Measurements from ENCODE around the gene YPEL1. TPM values are rescaled to one million over a fixed set of nuclear protein-coding genes. Genes with fewer than 3 reads are reported as not detected.
"Not testable (repeated sequence)": the region's sequence is repeated elsewhere in the genome, so short reads cannot be mapped to it uniquely, and the experiment has no call there.

YPEL1 gene
- total RNA-seq, 2 experiments from 2014 or later = 8.9 to 11.0 TPM

GRCh38 chr22:21679383-21679782, 56.2 kb downstream of the YPEL1 start:
- DNase-seq = no peak
- H3K4me3 Mint-ChIP-seq = no peak overlapping the region
- H3K9me3 Mint-ChIP-seq = no peaks in the 10 kb centered on the region
- POLR2A ChIA-PET = no interaction called here
- H3K4me1 Mint-ChIP-seq = peaks cover 2% of the 10 kb centered on the region
- no peaks in the 10 kb centered on the region for H3K27me3 Mint-ChIP-seq
- CTCF ChIA-PET = no interaction called here
- no peak overlapping the region for H3K27ac Mint-ChIP-seq
- H3K36me3 Mint-ChIP-seq (ENCODE audit: low read depth) = peaks cover 27% of the 10 kb centered on the region

GRCh38 chr22:21678842-21679241, 56.8 kb downstream of the YPEL1 start:
- H3K27ac Mint-ChIP-seq, CTCF ChIA-PET, H3K4me1 Mint-ChIP-seq, H3K27me3 Mint-ChIP-seq, DNase-seq, H3K4me3 Mint-ChIP-seq, POLR2A ChIA-PET, H3K9me3 Mint-ChIP-seq: not testable (repeated sequence)
- H3K36me3 Mint-ChIP-seq (ENCODE audit: low read depth) = peaks cover 30% of the 10 kb centered on the region

- ChIA-PET CTCF (no interaction called here), POLR2A (no interaction called here)
- H3K36me3 Mint-ChIP-seq (ENCODE audit: low read depth) = peaks cover 33% of the 10 kb centered on the region
- peak overlapping the region; percentile 13 for H3K27ac Mint-ChIP-seq
- no peak for DNase-seq
- no peaks in the 10 kb centered on the region for H3K9me3 Mint-ChIP-seq
- H3K27me3 Mint-ChIP-seq = no peaks in the 10 kb centered on the region
- peaks cover 2% of the 10 kb centered on the region for H3K4me1 Mint-ChIP-seq
- no peak overlapping the region for H3K4me3 Mint-ChIP-seq
These were observed 57.8 kb downstream of the YPEL1 start for GRCh38 chr22:21677606-21678443.

- peaks cover 4% of the 10 kb centered on the region for H3K4me1 Mint-ChIP-seq
- no peaks in the 10 kb centered on the region for H3K9me3 Mint-ChIP-seq
- no peak overlapping the region for H3K4me3 Mint-ChIP-seq
- POLR2A ChIA-PET = no interaction called here
- no peaks in the 10 kb centered on the region for H3K27me3 Mint-ChIP-seq
- CTCF ChIA-PET = interaction anchor here (1.1 kb wide), 1 partner anchor 19 kb away, joined by 4 read pairs; no protein-coding TSS in a partner anchor
- H3K36me3 Mint-ChIP-seq (ENCODE audit: low read depth) = peaks cover 52% of the 10 kb centered on the region
- no peak overlapping the region for H3K27ac Mint-ChIP-seq
- no peak for DNase-seq
These were observed 60.9 kb downstream of the YPEL1 start for GRCh38 chr22:21674638-21675245.

GRCh38 chr22:21673534-21674321, 61.9 kb downstream of the YPEL1 start:
- POLR2A ChIA-PET = no interaction called here
- Mint-ChIP-seq H3K9me3 (no peaks in the 10 kb centered on the region), H3K36me3 (ENCODE audit: low read depth) (peaks cover 52% of the 10 kb centered on the region), H3K4me3 (no peak overlapping the region), H3K27me3 (no peaks in the 10 kb centered on the region), H3K27ac (no peak overlapping the region), H3K4me1 (peaks cover 8% of the 10 kb centered on the region)
- DNase-seq = no peak
- CTCF ChIA-PET = no interaction called here

- Mint-ChIP-seq H3K4me3 (no peak overlapping the region), H3K27ac (no peak overlapping the region), H3K27me3 (no peaks in the 10 kb centered on the region), H3K36me3 (ENCODE audit: low read depth) (peaks cover 51% of the 10 kb centered on the region), H3K9me3 (no peaks in the 10 kb centered on the region), H3K4me1 (peaks cover 16% of the 10 kb centered on the region)
- CTCF ChIA-PET = interaction anchor here (1.0 kb wide), 1 partner anchor 20 kb away, joined by 3 read pairs; no protein-coding TSS in a partner anchor
- DNase-seq = no peak
- POLR2A ChIA-PET = no interaction called here
These were observed 63.4 kb downstream of the YPEL1 start for GRCh38 chr22:21672107-21672629.

- ChIA-PET POLR2A (interaction anchor here (0.7 kb wide), 1 partner anchor 269 kb away, joined by 5 read pairs; no protein-coding TSS in a partner anchor), CTCF (no interaction called here)
- no peak for DNase-seq
- no peak overlapping the region for H3K4me3 Mint-ChIP-seq
- H3K9me3 Mint-ChIP-seq = no peaks in the 10 kb centered on the region
- no peaks in the 10 kb centered on the region for H3K27me3 Mint-ChIP-seq
- no peak overlapping the region for H3K27ac Mint-ChIP-seq
- peaks cover 27% of the 10 kb centered on the region for H3K36me3 Mint-ChIP-seq (ENCODE audit: low read depth)
- H3K4me1 Mint-ChIP-seq = peaks cover 29% of the 10 kb centered on the region
These were observed 66.6 kb downstream of the YPEL1 start for GRCh38 chr22:21669026-21669425.

GRCh38 chr22:21666786-21667185, 68.8 kb downstream of the YPEL1 start:
- POLR2A ChIA-PET = no interaction called here

GRCh38 chr22:21665047-21665851, 70.3 kb downstream of the YPEL1 start:
- Mint-ChIP-seq H3K36me3 (ENCODE audit: low read depth) (peaks cover 4% of the 10 kb centered on the region), H3K9me3 (no peaks in the 10 kb centered on the region), H3K27me3 (no peaks in the 10 kb centered on the region), H3K4me3 (peak overlapping the region; percentile 98), H3K27ac (peak overlapping the region; percentile 90), H3K4me1 (peaks cover 28% of the 10 kb centered on the region)
- DNase-seq = no peak
- ChIA-PET POLR2A (interaction anchor here (0.5 kb wide), 1 partner anchor 17 kb away, joined by 3 read pairs; no protein-coding TSS in a partner anchor), CTCF (interaction anchor here (1.3 to 2.9 kb wide), 3 partner anchors 22 to 69 kb away, joined by 3 to 11 read pairs (median 6); partner anchors contain the start of gene YDJC)

More at GRCh38 chr22:21666786-21667185, 68.8 kb downstream of the YPEL1 start:
- Mint-ChIP-seq H3K27ac (peak overlapping the region; percentile 90), H3K36me3 (ENCODE audit: low read depth) (peaks cover 15% of the 10 kb centered on the region), H3K9me3 (no peaks in the 10 kb centered on the region), H3K4me3 (peak overlapping the region; percentile 98), H3K4me1 (peaks cover 30% of the 10 kb centered on the region), H3K27me3 (no peaks in the 10 kb centered on the region)
- CTCF ChIA-PET = interaction anchor here (1.0 to 2.9 kb wide), 2 partner anchors 21 to 37 kb away, joined by 3 to 11 read pairs; partner anchors contain the start of gene YDJC
- DNase-seq = no peak

GRCh38 chr22:21663738-21664137, 71.9 kb downstream of the YPEL1 start:
- Mint-ChIP-seq H3K4me3 (no peak overlapping the region), H3K36me3 (ENCODE audit: low read depth) (peaks cover 2% of the 10 kb centered on the region), H3K4me1 (peaks cover 24% of the 10 kb centered on the region), H3K27me3 (no peaks in the 10 kb centered on the region), H3K27ac (peak overlapping the region; percentile 20), H3K9me3 (no peaks in the 10 kb centered on the region)
- DNase-seq = no peak
- ChIA-PET CTCF (interaction anchor here (0.6 to 2.9 kb wide), 2 partner anchors 15 to 34 kb away, joined by 3 to 11 read pairs; partner anchors contain the start of gene YDJC), POLR2A (no interaction called here)

- ChIA-PET CTCF (no interaction called here), POLR2A (no interaction called here)
- no peak for DNase-seq
- Mint-ChIP-seq H3K36me3 (ENCODE audit: low read depth) (no peaks in the 10 kb centered on the region), H3K27ac (no peak overlapping the region), H3K27me3 (no peaks in the 10 kb centered on the region), H3K4me3 (no peak overlapping the region), H3K9me3 (no peaks in the 10 kb centered on the region), H3K4me1 (peaks cover 24% of the 10 kb centered on the region)
These were observed 73.6 kb downstream of the YPEL1 start for GRCh38 chr22:21661991-21662390.

- DNase-seq = no peak
- H3K36me3 Mint-ChIP-seq (ENCODE audit: low read depth) = no peaks in the 10 kb centered on the region
- no peak overlapping the region for H3K27ac Mint-ChIP-seq
- POLR2A ChIA-PET = no interaction called here
- peaks cover 32% of the 10 kb centered on the region for H3K4me1 Mint-ChIP-seq
- H3K27me3 Mint-ChIP-seq = no peaks in the 10 kb centered on the region
- no peak overlapping the region for H3K4me3 Mint-ChIP-seq
- CTCF ChIA-PET = no interaction called here
- H3K9me3 Mint-ChIP-seq = no peaks in the 10 kb centered on the region
These were observed 74.7 kb downstream of the YPEL1 start for GRCh38 chr22:21660904-21661303.
